Measurements from ENCODE around the gene DDX28.
"Not testable (repeated sequence)": the region's sequence is repeated elsewhere in the genome, so short reads cannot be mapped to it uniquely, and the experiment has no call there.

Gene DDX28

GRCh38 chr16:67975321-67976105, 47.5 kb downstream of the DDX28 start:
- TF ChIP-seq GATA1 (IDR thresholded peaks at IDR 0.05; ENCODE audit: low read depth, low read length) (no peak), POLR2A (IDR thresholded peaks at IDR 0.05; ENCODE audit: low read length) (no peak)
- no peak for DNase-seq

GRCh38 chr16:67972285-67972684, 50.7 kb downstream of the DDX28 start:
- DNase-seq, result not testable (repeated sequence)

- DNase-seq, result no peak
- TF ChIP-seq POLR2A (IDR thresholded peaks at IDR 0.05; ENCODE audit: low read length) (no peak), GATA1 (IDR thresholded peaks at IDR 0.05; ENCODE audit: low read depth, low read length) (no peak)
These were observed 51.9 kb downstream of the DDX28 start for GRCh38 chr16:67971111-67971510.
